GM15510 (cell line): ENCODE data around the gene NEDD4.

Experiments
- POLR2A ChIP-seq: IDR thresholded peaks from 3 replicates; pipeline ENCODE4 v1.6.1; 2011; ENCODE audit warnings: borderline replicate concordance; ENCODE audit not compliant: insufficient read length; ENCODE audit errors: extremely low read depth

The NEDD4 gene

DNA sequence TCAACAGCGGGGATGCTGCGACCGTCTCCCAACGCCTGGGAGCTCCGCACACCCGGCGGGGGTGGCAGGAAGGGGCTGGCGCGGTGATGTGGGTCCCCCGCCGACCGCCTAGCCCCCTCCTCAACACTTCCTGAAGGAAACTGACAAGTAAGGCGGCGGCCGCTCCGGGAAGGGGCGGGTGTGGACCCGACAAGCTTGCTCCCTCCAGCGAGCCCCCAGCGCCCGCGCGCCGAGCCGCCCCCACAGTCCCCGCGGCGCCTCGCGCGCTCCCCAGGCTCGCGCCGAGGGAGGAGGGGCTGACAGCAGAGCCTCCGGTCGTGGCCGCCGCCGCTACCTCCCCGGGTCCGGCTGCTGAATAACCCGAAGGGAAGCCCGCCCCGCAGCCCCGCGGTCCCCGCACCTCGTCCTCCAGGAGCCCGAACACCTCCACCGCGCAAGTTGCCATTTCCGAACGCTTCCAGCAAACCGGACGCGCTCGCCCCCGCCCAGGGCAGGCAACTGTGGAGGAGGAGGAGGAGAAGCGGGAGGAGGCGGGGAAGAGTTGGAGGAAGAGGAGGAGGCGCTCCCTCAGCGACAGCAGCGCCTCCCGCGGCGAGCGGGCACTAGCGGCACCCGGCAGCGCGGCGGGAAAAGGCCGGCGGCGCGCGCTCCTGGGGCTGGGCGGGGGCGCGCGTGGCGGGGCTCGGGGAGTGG is at the start of gene NEDD4:
TSS of gene NEDD4 (minus strand) at position 502 of the 693 bp plus-strand sequence. CDS start at position 445, 57 bp downstream.
- no peak for TF ChIP-seq POLR2A

- TF ChIP-seq POLR2A: no peak
Measured at GRCh38 chr15:56042498-56042897, 49.1 kb upstream of the NEDD4 start.

GRCh38 chr15:56042031-56042430 is 48.6 kb upstream of the NEDD4 start:
- TF ChIP-seq POLR2A: no peak

GRCh38 chr15:56040081-56041035 is 46.9 kb upstream of the NEDD4 start:
- TF ChIP-seq POLR2A: no peak

- no peak for TF ChIP-seq POLR2A
Measured at GRCh38 chr15:56038707-56039106, 45.3 kb upstream of the NEDD4 start.

GRCh38 chr15:56038015-56038414 is 44.6 kb upstream of the NEDD4 start:
- TF ChIP-seq POLR2A: no peak

DNA sequence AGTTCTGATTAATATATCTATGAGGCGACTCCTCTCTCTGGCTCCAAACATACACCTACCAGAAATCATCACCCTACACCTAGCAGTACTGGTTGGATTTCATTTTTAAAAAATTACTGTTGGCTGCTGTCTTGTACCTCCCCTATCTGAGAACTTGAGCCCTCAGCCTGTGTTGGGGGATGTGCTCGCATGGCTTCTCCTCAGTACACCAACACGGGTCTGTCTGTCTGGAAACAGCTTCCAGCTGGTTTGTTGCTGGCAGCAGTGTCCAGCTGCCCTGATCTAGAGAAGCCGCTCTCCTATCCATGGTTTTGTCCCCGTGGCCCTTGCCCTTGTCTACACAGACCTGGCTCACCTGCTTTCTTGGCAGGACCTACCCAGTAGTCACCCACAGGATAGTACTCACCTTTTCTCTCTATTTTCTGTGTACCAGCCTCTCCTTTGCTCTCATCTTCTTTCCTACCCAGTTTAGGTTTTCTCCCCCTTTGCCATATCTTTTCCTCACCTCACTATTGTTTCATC is 43.2 kb upstream of the NEDD4 start:
- no peak for TF ChIP-seq POLR2A

- no peak for TF ChIP-seq POLR2A
Measured at GRCh38 chr15:56035166-56035565, 41.8 kb upstream of the NEDD4 start.

GRCh38 chr15:56034514-56034913 is 41.1 kb upstream of the NEDD4 start:
- no peak for TF ChIP-seq POLR2A

- no peak for TF ChIP-seq POLR2A
Measured at GRCh38 chr15:56032373-56032772, 39.0 kb upstream of the NEDD4 start.

GRCh38 chr15:56031836-56032235 is 38.4 kb upstream of the NEDD4 start:
- no peak for TF ChIP-seq POLR2A

DNA sequence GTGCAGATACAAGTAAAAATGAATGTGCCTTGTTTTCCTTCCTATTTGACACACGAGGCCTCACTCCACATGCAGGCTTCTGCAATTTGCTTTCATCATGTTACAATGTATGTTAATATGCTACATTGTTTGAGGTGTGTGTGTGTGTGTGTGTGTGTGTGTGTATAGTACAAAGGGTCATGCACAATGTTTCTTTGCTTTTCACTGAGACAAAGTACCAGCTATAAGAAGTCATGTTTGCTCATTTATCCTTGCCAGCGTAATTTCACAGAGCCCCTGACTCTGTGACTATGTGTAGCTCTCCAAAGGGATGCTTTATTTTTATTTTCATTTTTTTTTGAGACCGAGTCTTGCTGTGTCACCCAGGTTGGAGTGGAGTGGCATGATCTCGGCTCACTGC is 38.0 kb upstream of the NEDD4 start:
- TF ChIP-seq POLR2A: no peak

GRCh38 chr15:56028430-56028829 is 35.0 kb upstream of the NEDD4 start:
- TF ChIP-seq POLR2A: no peak

DNA sequence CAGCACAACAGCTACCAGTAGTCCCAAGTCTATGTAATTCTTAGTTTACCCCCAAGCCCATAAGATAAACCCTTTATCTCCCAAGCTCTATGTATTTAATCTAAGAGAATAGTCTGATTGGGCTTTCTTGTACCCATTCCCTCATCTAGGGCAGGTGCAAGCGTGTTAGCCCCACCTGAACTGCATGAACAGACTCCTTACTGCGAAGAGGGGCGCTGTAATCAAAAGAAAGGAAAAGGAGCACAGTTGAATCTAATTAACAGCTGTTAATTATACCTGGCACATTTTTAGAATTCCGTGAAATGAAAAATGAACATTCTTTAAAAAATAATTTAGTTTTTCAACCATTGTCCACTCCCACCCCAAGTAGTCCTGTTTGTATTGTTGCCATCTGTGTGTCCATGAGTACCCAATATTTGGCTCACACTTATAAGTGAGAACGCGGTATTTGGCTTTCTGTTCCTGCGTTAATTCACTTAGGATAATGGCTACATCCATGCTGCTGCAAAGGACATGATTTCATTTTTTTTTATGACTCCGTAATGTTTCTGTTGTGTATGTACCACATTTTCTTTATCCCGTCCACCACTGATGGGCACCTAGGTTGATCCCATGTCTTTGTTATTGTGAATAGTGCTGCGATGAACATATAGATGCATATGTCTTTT is 26.5 kb upstream of the NEDD4 start:
- TF ChIP-seq POLR2A: no peak
